ENCODE results near the gene CNGA1. TPM values are rescaled to one million over a fixed set of nuclear protein-coding genes. Genes with fewer than 3 reads are reported as not detected.

CNGA1 gene
- total and polyA plus RNA-seq, 10 donors = 0.39 to 13.2 (median 3.5) TPM

GRCh38 chr4:48047421-48047844 is 31.0 kb upstream of the CNGA1 start:
- peaks cover 0 to 78% (median 0%) of the 10 kb centered on the region in 7 donors for H3K27me3 ChIP-seq (replicated peaks in 1 of 7)
- WGBS, 5 donors = 6 to 18% (median 10%) methylated on average over 3 of the region's 3 CpGs
- peak overlapping the region in 1 of 8 donors; percentile 27 for H3K4me3 ChIP-seq
- DNase-seq = no peak
- peaks cover 21 to 72% (median 29%) of the 10 kb centered on the region in 6 donors for H3K4me1 ChIP-seq
- intact Hi-C loops (cut with DNase I; ENCODE audit: low total_unique reads) = no loop called here
- TF ChIP-seq POLR2A (IDR thresholded peaks at IDR 0.05) (no peak), CTCF (IDR thresholded peaks at IDR 0.05 in 8 of 11, conservative IDR thresholded peaks at IDR 0.05 in 3 of 11) (no peak), POLR2AphosphoS5 (IDR thresholded peaks at IDR 0.05) (no peak)
- H3K27ac ChIP-seq = no peak overlapping the region
- H3K9me3 ChIP-seq = no peaks in the 10 kb centered on the region
- no peaks in the 10 kb centered on the region for H3K36me3 ChIP-seq

GRCh38 chr4:48046059-48046458 is 29.6 kb upstream of the CNGA1 start:
- WGBS, 5 donors = 37 to 57% (median 47%) methylated on average over 3 of the region's 3 CpGs
- Histone ChIP-seq H3K4me1 (peaks cover 21 to 72% (median 29%) of the 10 kb centered on the region in 6 donors), H3K27ac (no peak overlapping the region), H3K9me3 (no peaks in the 10 kb centered on the region), H3K36me3 (no peaks in the 10 kb centered on the region), H3K4me3 (no peak overlapping the region), H3K27me3 (replicated peaks in 1 of 7) (peaks cover 0 to 75% (median 0%) of the 10 kb centered on the region in 7 donors)
- TF ChIP-seq POLR2AphosphoS5 (IDR thresholded peaks at IDR 0.05) (no peak), POLR2A (IDR thresholded peaks at IDR 0.05) (no peak), CTCF (IDR thresholded peaks at IDR 0.05 in 8 of 11, conservative IDR thresholded peaks at IDR 0.05 in 3 of 11) (no peak)
- intact Hi-C loops (cut with DNase I; ENCODE audit: low total_unique reads) = no loop called here
- no peak for DNase-seq

- Histone ChIP-seq H3K4me1 (peaks cover 21 to 67% (median 29%) of the 10 kb centered on the region in 6 donors), H3K4me3 (no peak overlapping the region), H3K27me3 (replicated peaks in 1 of 7) (peaks cover 0 to 57% (median 0%) of the 10 kb centered on the region in 7 donors), H3K9me3 (no peaks in the 10 kb centered on the region), H3K27ac (no peak overlapping the region), H3K36me3 (no peaks in the 10 kb centered on the region)
- TF ChIP-seq CTCF (IDR thresholded peaks at IDR 0.05 in 8 of 11, conservative IDR thresholded peaks at IDR 0.05 in 3 of 11) (no peak), POLR2AphosphoS5 (IDR thresholded peaks at IDR 0.05) (no peak), POLR2A (IDR thresholded peaks at IDR 0.05) (no peak)
- DNase-seq = no peak
- intact Hi-C loops (cut with DNase I; ENCODE audit: low total_unique reads) = no loop called here
- 58 to 63% (median 58%) methylated on average over 2 of the region's 2 CpGs for WGBS, 5 donors
Measured at GRCh38 chr4:48044298-48044697, 27.8 kb upstream of the CNGA1 start.

GRCh38 chr4:48043504-48043903 is 27.0 kb upstream of the CNGA1 start:
- Histone ChIP-seq H3K4me1 (peaks cover 21 to 59% (median 28%) of the 10 kb centered on the region in 6 donors), H3K27me3 (replicated peaks in 1 of 7) (peaks cover 0 to 49% (median 0%) of the 10 kb centered on the region in 7 donors), H3K36me3 (no peaks in the 10 kb centered on the region), H3K27ac (no peak overlapping the region), H3K9me3 (no peaks in the 10 kb centered on the region), H3K4me3 (no peak overlapping the region)
- WGBS, 5 donors = 79 to 81% (median 80%) methylated on average over 2 of the region's 2 CpGs
- intact Hi-C loops (cut with DNase I; ENCODE audit: low total_unique reads) = no loop called here
- no peak for DNase-seq
- no peak for TF ChIP-seq CTCF (IDR thresholded peaks at IDR 0.05 in 8 of 11, conservative IDR thresholded peaks at IDR 0.05 in 3 of 11)
- no peak for TF ChIP-seq POLR2AphosphoS5 (IDR thresholded peaks at IDR 0.05)
- TF ChIP-seq POLR2A (IDR thresholded peaks at IDR 0.05) = no peak

Data from spleen (tissue), 11 donors.